HG02938 (cell line): ENCODE measurements around the gene TPX2.

Experiments used
- ATAC-seq: cut with Tn5 transposase; IDR thresholded peaks from one replicate; pipeline ENCODE4 v1.9.1; 2021; ENCODE audit warnings: mild to moderate bottlenecking, moderate library complexity; ENCODE audit not compliant: unreplicated experiment

TPX2 gene

DNA sequence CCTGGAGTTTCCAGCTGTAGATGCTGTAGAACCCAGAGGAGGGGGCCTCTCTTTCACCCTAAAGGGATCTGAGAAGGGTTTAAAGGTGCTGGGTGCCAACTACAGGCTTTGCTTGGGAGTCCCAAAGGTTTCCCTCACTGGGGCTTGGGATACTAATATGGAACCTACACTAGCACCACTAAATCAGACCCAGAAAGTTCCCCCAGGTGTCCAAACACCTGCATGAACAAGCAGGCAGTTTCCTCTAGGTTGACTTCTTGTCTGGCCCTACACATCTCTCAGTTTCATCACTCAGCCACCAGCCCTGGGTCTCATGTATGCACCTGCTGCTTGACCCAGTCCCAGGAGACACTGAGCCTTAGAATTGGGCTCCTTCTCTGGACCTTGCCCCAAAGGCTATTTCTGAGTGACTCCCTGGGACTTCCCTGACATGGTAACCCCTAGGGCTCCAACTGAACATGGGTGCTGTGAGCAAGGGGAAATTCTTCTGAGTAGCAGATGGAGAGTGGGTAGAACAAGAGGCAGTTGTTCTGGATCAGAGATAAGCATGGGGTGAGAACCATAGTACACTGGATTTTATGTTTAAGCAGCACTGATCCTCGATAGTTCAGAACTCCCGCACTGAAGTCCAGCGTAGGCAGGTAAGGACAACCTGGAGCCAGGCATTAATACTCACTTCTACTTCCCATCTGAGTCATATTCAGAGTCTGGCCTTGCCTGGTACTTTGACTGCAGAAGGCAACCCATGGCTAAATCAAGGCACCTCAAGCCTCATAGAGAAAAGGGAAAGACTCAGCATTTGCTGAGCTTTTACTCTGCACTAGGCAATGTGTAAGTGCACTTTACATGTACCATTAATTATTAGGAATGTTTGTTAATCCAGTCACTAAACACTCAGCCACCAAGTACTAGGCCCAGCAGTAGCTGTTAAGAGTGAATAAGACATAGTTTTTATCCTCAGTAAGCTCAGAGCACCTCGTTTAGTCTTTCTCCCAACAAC, 33.2 kb upstream of the TPX2 start:
- peak; percentile 87 for ATAC-seq

DNA sequence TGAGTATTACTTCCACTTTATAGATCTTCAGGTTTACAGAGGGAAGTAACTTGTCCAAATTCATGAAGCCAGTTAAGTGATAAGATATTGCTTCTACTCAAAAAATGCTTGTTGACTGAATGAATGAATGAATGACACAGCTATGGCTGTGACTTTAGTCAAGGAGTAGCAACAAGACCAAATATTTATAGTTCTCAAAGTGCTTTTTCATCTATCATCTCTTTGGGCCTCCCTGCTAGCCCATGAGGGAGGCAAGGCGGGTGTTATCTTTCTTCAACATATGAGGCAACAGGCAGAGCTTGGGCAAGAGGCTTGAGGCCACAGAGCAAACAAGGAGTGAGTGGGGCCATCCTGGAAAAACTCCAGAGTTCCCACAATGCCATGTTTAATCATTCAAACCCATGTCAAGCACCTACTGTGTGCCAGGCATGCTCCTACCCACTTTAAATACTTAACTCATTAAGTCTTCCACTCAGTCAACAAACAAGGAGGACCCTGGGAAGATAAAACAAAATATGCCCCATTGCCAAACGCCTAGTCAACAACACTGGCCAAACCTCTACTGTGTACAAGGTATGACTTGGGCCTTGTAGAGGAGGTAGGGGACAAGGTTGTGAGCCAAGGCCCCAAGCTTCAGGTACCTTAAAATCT, 32.4 kb upstream of the TPX2 start:
- ATAC-seq: no peak

DNA sequence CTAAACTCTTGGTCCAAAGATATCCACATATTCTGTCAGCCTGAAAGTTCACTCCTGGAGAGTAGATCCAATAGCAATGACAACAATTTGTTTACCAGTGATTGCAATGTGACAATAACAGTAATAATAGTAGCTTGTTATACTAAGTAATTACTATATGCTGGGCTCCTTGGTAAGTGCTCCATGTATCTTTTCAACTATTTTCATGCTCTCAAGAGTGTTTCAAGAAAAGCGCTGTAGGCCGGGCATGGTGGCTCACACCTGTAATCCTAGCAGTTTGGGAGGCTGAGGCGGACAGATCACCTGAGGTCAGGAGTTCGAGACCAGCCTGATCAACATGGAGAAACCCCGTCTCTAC, 31.9 kb upstream of the TPX2 start:
- ATAC-seq: no peak

DNA sequence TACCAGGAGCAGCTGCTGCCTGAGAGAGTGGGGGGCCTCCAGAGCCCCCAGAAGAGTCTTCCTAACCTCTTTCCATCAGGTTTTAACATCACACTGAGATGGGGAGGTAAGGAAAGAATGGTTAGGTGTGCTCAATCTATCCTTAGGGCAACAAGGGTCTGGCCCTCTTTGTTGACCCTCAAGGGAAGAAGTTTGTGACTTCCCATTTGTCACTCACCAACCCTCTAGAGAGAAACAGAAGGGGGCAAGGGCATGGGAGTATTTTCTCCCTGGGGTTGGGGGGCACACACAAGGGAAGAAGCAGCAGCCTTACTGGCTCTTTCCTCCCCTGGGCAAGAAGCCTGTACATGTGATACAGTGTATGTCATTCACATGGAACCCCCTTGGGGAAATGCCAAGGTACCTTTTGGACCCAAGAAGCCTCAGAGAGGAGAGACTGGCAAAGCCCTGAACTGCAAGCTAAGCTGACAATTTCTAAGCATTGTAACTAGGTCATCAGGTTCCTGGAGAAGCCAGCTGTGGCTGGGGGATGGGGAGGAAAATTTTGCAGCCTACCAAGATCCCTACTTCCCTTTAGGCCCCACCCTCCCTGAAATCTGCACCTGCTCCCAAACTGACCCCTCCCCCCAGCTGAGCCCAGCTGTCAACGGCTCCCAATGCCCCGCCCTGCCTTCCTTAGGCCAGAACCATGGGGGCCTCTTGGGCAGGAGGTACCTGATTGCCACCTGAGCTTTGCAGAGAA, 30.9 kb upstream of the TPX2 start:
- ATAC-seq: no peak

DNA sequence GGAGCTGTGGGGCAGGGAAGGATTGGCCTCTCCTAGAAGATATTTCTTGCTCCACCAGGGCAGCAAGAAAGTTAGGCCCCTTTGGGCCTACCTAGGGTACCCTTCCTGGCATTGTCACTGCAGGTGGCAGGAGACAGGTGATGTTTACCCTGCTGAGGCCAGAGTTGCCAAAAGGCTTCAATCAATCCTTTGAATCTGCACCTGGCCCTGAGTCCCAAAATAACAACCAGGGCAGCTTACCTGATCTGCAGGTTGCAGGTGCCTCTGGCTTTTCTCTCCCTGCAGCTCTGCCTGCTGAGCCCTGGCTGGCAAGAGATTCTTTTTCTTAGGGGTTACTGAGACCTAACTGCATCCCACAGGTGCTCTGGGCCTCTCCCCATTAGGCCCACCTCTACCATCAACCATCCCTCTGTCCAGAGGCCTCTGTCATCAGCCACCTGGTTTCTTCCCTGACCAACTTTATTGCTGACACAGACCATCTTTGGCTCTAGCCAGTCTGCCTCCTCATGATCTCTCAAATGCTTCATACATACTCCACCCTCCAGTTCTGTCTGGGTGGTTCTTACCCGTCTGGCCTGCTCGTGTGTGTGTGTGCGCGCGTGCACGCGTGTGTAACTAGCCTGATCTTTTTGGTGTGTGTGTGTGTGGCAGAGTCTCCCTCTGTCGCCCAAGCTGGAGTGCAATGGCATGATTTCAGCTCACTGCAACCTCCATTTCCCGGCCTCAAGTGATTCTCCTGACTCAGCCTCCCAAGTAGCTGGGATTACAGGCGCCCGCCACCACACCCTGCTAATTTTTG, 30.2 kb upstream of the TPX2 start:
- ATAC-seq: no peak

DNA sequence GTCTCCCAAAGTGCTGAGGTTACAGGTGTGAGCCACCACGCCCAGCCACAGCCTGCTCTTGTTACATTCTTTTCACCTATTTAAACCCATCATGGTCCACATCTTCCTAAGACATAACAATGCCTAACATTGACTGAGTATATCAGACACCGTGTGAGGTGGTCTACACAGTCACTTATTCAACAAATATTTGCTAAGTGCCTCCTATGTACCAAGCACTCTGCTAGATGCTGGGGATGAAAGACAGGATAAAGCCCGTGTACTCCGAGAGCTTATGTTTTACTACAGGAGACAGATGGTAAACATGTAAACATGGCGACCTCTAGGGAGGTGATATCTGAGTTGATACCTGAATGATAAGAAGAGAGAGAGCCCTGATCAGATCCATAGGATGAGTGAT, 29.2 kb upstream of the TPX2 start:
- no peak for ATAC-seq

DNA sequence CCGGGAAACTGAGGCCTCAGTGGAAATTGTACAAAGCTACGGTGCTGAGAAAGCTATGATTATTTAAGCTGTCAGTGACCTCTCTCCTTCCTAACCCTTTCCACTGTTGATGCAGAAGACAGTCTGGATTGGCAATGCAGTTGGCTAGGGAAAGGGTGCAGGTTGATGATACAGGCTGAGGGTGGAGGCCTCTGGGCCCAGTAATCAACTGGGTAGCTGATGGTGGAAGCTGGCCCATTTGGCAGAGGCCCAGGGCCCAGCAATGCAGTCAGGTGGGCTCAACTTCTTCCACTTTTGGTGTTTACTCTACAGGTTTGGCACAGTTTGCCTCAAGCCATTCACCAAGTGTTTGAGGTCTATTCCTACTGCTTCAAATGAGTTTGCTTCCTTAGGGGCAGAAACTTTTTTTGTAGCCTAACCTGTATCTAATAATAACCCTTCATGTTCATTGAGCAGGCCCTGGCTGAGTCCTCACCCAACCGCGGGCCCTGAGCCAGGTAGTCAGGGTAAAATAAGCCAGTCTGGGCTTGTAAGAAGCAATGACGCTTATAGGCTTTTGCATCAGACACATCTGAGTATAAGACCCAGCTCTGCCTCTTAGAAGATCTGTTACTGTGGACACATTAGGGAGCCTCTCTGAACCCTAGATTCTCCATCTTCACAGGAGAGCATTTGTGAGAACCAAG, 28.5 kb upstream of the TPX2 start:
- no peak for ATAC-seq

DNA sequence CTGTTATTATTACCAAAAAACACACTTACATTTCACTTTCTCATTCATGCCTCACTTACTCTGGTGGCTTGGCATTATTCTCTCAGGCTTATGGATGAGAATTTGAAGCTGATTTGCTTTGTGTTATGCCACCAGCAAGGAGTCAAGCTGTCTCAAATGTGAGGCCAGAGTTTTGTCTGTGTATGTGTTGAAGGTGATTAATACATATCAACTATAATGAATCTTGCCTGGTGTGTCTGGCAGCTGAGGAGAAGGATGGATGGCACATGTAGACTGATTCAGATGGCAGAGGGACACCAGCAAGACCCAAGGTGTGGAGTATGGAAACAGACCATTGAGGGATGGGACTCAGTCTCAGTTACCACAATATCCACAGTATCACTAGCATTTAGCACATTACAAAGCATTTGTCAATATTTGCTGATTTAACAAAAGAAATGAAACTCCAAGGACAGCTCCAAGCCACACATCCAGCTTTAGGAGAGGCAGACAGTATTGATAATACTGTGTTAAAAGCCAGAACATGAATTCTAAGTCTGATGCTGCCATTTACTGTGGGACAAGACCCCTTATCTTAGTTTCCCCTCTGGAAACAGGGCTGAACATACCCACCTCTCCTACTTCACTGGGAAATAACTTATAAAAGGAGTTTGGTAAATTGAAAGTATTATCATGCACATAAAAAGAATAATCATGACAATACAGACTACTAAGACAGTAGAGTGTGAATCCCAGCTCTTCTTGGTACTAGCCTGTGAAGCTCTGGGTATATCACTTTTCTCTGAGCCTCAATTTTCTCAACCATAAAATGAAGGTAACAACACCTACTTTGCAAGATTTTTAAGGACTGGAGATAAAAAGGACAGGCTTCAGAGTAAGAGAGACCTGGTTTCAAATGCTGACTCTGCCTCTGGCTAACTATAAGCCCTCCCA, 27.6 kb upstream of the TPX2 start:
- ATAC-seq: no peak

DNA sequence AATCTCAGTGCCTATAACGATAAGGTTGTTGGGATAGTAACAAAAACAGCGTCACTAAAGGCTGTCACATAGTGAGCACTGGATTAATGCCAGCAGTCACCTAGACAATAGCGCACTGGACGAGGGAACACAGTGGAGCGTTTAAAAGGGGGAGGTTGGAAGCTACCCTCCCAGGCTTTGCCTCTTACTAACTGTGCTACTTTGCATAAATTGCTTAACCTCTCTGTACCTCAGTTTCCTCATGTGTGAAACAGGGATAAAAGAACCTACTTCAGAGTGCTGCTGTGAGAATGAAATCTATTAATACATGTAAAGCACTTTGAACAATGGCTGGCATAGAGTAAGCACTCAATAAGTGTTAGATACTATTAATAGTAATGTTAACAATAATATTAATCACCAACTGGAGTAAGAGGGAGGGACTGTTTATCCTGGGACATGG, 27.0 kb upstream of the TPX2 start:
- no peak for ATAC-seq

DNA sequence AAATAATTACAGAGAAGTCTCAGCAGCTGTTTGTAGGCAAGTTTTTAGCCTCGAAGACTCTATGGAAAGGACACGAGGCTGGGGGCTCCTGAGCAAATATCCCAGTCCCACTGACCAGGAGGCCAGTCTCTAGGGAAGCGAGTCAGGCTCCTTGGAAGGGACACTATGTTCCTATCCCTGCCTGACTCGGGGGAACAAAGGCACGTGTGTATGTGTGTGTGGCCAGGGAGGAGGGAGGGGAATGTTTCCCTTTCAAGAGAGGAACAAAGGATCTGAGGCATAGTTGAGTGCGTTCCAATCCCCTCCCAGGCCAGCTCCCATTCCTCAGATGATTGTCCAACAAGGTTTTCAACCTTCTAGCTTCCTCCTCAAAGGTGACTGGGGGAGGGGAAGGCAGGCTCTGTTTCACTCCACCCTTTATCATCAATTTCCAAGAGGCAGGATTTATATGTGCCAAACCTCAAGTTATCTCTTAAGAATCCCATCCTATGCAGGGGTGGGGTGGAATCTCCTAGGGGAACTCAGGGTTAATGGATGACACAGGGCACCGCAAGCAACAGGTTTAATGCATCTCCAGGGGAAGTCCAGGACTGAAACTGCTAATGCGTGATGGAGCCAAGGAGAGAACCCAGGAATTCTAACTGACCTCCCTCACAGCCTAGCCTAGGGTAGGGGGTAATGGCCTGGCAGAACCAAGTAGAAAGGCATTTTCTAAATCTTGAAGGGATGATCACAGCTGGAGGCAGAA, 26.4 kb upstream of the TPX2 start:
- no peak for ATAC-seq

DNA sequence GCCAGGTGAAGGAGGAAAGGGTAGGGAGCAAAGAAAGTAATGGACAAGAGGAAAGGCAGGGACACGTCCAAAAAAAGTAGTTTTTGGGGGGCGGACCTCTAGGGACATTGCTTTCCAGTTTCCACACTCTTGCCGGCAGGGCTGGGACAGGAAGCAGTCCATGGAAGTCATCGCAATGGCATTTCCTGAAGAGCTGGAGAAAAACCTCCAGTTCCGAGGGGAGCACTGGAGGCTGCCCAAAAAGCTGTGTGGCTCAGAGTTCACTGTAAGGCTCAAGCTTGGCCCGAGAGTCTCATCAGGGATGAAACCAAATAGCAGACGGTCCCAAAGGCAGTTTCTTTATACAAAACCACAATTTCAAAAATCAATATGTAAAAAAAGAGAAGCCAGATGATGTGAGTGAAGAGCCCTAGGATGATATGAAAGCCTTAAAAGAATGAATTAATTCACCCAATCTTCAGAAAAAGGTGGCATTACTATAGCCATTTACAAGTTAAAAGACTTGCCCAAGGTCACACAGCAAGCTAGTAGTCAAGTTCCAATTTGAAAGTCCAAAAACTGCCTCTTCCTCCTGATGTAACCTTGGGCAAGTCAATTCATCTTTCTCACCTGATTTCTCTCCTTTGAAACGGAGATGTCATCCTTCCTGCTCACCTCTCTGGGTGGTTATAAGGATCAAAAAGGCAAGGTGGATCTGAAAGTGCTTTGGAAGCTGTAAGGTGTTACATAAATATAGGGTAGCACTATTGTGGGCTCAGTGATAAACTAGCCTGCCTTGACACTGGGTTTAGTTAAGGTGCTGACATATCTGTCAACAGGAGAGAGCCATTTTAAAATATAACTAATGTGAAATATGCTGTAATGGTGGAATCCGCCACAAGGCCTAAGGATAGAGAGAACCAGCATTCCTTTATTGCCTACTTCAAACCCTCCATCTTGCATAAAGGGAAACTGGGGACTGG, 25.5 kb upstream of the TPX2 start:
- ATAC-seq: no peak

DNA sequence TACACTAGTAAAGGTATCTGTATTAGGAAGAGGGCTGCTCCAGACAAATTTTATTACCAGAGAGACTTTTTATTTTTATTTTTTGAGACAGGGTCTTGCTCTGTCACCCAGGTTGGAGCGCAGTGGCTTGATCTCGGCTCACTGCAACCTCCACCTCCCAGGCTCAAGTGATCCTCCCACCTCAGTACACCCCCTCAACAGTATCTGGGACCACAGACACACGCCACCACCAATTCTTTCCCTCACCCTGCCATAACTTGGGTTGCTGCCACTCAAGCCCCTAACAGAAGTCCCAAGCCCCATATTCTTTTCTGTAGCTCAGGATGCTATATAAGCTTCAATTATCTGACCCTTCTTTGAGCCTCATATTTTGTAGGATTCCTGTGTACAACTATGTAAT, 23.3 kb upstream of the TPX2 start:
- ATAC-seq: no peak

DNA sequence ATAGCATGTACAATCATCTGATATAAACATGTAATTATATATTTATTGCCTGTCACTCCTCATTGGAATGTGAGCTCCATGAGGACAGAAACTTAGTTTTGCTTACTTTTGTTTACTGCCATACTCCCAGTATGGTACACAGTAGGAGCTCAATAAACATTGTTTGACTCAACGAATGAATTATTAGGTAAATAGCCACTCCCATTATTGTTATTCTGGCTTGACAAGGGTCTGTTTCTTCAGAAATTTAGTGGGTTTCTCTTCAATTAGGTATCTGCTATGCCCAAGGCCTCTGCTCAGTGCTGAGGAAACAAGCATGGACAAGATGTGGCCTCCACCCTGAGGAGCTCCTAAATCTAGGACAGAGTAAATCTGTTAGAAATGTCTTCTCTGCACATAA, 22.7 kb upstream of the TPX2 start:
- ATAC-seq: no peak

DNA sequence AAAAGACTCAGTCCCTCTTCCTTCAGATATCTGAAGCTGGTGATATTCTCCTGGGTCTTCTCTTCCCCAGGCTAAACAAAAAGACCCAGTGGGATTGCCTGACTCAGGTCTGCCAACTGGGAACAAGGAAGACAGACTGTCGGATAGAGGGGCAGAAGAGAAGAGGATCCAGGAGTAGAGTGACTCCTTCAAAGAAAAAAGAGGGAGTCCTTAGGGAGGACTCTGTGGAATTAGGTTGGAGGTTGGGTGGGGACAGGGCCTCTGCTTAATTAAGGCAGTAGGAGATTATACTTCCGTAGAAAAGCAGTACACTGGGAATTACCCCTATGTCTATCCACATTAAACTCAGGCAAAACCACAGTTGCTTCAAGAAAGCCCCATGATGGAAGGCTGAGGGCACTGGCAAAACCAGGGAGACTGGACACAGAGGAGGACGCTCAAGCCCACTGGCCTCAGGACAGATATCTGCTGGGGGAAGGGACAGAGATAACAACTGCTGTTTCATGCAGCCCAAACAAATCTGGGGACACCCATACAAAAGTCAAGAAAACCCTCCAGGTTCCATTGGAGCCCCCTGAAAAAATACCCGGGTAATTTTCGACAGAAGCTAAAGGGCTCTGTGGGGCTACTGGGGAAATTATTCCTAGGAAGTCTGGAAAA, 22.1 kb upstream of the TPX2 start:
- no peak for ATAC-seq

DNA sequence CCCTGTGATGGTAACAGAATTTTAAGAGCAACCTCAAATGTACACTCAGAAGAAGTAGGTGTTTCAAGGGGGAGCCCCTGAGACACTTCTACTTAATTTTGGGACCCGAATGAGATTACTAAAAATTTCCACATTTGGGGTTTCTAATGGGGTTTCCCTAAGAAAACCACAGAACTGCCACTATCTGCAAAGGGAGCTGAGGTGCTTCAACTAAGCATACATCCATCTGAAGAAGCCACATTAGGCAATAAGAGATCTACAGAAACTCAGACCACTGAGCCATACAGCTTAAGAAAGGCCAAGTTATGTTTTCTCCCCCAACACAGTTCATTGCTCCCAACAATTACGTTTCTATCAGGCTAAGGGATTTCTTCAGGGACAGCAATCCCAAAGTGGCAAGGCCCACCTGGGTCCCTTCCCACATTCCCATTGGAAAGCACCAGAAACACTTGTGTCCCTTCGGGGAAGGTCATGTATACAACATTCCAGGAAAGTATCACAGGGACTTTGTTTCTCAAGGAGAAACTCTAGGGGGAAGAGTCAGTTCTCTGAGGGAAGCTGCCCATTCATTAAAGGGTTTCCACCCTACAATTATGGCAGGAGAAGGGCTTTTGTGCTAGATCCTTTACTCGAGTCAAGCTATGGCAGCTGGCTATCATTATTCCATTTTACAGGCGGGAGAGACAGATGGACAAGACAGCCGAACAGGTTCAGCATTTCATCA, 21.4 kb upstream of the TPX2 start:
- peak; percentile 42 for ATAC-seq
